Liver (tissue), 3 donors: ENCODE measurements around the gene PDGFC.

Experiments used
- JUND ChIP-seq, 2 donors: IDR thresholded peaks; 2 replicates each; pipeline ENCODE4 v1.6.1; 2016; ENCODE audit warnings: antibody characterized with exemption in 2 of 2
- RAD21 ChIP-seq, 2 donors: IDR thresholded peaks; 2 replicates each; pipeline ENCODE4 v1.6.1; 2016; ENCODE audit warnings: antibody characterized with exemption in 2 of 2, mild to moderate bottlenecking in 2 of 2
- SP1 ChIP-seq: IDR thresholded peaks from 2 replicates; pipeline ENCODE4 v1.6.1; 2018; ENCODE audit warnings: antibody characterized with exemption, mild to moderate bottlenecking
- TF ChIP-seq, protein P1 (sequence below): fragments of 150-350 bp; IDR thresholded peaks from 2 replicates; pipeline ENCODE4 v1.5.1; 2017; ENCODE audit warnings: improper control_type of control experiment, low read depth, low read length; ENCODE audit not compliant: missing input control
- TF ChIP-seq, protein P2 (sequence below): IDR thresholded peaks from 2 replicates; pipeline ENCODE4 v1.6.1; 2016; ENCODE audit warnings: antibody characterized with exemption, mild to moderate bottlenecking
- donor health status: healthy.
- donor health status: healthy.

DNA sequence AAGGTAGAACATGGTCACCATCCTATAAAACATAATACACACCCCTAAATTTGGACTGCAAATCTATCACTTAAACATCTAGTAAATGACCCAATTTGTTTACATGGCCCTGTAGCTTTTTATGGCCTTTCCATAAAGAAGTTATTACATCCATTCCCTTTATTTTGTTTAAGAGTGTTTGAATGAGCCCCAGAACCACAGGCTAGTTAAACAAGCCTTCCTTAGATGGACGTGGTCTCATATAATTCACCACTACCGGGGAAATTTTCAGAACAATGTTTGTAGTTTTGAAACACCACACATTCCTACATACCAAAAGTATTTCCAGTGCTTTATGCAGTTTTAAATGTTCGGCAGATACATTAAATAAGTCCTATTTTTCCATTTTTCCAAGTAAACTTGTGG lies 12.3 kb downstream of the PDGFC start:
- TF ChIP-seq, protein P1, sequence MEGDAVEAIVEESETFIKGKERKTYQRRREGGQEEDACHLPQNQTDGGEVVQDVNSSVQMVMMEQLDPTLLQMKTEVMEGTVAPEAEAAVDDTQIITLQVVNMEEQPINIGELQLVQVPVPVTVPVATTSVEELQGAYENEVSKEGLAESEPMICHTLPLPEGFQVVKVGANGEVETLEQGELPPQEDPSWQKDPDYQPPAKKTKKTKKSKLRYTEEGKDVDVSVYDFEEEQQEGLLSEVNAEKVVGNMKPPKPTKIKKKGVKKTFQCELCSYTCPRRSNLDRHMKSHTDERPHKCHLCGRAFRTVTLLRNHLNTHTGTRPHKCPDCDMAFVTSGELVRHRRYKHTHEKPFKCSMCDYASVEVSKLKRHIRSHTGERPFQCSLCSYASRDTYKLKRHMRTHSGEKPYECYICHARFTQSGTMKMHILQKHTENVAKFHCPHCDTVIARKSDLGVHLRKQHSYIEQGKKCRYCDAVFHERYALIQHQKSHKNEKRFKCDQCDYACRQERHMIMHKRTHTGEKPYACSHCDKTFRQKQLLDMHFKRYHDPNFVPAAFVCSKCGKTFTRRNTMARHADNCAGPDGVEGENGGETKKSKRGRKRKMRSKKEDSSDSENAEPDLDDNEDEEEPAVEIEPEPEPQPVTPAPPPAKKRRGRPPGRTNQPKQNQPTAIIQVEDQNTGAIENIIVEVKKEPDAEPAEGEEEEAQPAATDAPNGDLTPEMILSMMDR, result no peak
- TF ChIP-seq, protein P2, sequence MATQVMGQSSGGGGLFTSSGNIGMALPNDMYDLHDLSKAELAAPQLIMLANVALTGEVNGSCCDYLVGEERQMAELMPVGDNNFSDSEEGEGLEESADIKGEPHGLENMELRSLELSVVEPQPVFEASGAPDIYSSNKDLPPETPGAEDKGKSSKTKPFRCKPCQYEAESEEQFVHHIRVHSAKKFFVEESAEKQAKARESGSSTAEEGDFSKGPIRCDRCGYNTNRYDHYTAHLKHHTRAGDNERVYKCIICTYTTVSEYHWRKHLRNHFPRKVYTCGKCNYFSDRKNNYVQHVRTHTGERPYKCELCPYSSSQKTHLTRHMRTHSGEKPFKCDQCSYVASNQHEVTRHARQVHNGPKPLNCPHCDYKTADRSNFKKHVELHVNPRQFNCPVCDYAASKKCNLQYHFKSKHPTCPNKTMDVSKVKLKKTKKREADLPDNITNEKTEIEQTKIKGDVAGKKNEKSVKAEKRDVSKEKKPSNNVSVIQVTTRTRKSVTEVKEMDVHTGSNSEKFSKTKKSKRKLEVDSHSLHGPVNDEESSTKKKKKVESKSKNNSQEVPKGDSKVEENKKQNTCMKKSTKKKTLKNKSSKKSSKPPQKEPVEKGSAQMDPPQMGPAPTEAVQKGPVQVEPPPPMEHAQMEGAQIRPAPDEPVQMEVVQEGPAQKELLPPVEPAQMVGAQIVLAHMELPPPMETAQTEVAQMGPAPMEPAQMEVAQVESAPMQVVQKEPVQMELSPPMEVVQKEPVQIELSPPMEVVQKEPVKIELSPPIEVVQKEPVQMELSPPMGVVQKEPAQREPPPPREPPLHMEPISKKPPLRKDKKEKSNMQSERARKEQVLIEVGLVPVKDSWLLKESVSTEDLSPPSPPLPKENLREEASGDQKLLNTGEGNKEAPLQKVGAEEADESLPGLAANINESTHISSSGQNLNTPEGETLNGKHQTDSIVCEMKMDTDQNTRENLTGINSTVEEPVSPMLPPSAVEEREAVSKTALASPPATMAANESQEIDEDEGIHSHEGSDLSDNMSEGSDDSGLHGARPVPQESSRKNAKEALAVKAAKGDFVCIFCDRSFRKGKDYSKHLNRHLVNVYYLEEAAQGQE, result no peak
- no peak for TF ChIP-seq JUND (IDR thresholded peaks at IDR 0.05)
- TF ChIP-seq RAD21 (IDR thresholded peaks at IDR 0.05), result no peak
- no peak for TF ChIP-seq SP1
